Activated T-cell treated with anti-CD3 and anti-CD28 coated beads for 24 hours (primary cell): Measurements from ENCODE around the gene SNX1.

Experiments
- DNase-seq: peaks from one replicate; pipeline ENCODE4 v3.0.0-alpha.2; 2020; ENCODE audit warnings: low read depth

SNX1 gene

GRCh38 chr15:64163659-64164362 is 68.0 kb downstream of the SNX1 start:
- no peak for DNase-seq

DNA sequence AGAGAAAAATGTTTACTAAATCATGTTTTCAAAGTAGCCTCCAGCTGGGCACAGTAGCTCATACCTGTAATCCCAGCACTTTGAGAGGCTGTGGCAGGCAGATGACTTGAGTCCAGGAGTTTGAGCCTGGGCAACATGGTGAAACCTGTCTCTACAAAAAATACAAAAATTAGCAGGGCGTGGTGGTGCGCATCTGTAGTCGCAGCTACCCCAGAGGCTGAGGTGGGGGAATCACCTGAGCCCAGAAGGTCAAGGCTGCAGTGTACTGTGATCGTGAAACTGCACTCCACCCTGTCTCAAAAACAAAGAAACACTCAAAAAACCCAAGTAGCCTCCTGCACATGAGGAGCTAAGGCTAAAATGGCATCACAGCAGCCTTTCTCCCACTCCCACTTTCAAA is 68.7 kb downstream of the SNX1 start:
- DNase-seq: no peak

- DNase-seq: no peak
Observed at GRCh38 chr15:64166102-64166890, 70.5 kb downstream of the SNX1 start.

GRCh38 chr15:64180235-64180824 is 84.5 kb downstream of the SNX1 start:
- no peak for DNase-seq

DNA sequence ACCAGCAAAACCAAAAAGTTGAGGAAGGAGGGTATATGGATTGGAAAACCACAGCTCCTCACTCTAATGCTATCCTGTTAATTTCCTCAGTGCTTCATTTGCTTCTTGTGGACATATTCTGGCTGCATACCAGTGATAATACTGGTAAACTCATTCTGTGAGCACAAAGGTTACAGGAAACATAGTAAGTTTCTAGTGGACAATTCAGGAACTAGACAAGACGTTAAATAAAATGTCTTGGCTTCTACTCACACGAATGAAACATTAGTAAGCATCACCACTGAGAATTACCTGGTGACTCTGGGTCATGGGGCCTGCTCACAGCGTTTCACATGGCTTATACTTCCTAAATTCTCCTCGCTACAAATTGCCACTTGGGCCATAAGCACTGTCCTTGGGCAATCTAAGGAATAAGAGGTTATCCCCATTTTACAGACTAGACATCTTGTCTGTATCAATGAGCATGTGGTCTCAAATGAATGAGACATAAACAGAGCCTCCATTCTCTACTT is 87.1 kb downstream of the SNX1 start:
- DNase-seq: no peak

- no peak for DNase-seq
Observed at GRCh38 chr15:64185146-64185911, 89.5 kb downstream of the SNX1 start.

- no peak for DNase-seq
Observed at GRCh38 chr15:64187396-64188191, 91.8 kb downstream of the SNX1 start.
